HG03565 (cell line): ENCODE measurements around the gene OSBPL5.

Experiments
- ATAC-seq: cut with Tn5 transposase; IDR thresholded peaks from one replicate; pipeline ENCODE4 v1.9.1; 2021; ENCODE audit warnings: mild to moderate bottlenecking, moderate library complexity; ENCODE audit not compliant: unreplicated experiment

The OSBPL5 gene

GRCh38 chr11:3164552-3165151, 458 bp downstream of the OSBPL5 start:
- no peak for ATAC-seq

DNA sequence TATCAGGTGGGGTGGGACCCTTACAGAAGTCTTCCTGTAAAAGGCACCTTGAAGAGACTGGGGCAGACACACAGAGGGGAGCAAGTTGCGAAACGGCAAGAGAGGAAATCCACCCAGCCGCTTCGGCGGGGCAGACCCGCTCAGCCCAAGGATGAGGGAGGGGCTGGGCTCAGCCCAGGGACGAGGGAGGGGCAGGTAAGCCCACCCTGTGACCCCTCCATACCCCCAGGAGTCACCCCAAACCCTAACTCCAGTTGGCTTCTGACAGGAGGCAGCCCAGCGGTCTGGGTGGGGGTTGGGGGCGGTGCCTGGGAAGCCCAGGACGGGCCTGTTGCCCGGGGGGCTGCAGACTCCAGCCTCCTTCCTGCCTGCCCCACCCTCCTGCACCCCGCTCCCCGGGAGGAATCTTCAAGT, 965 bp downstream of the OSBPL5 start:
- ATAC-seq = no peak

GRCh38 chr11:3163241-3163981, 1.7 kb downstream of the OSBPL5 start:
- no peak for ATAC-seq

- no peak for ATAC-seq
These were observed 2.5 kb downstream of the OSBPL5 start for GRCh38 chr11:3162410-3163240.

DNA sequence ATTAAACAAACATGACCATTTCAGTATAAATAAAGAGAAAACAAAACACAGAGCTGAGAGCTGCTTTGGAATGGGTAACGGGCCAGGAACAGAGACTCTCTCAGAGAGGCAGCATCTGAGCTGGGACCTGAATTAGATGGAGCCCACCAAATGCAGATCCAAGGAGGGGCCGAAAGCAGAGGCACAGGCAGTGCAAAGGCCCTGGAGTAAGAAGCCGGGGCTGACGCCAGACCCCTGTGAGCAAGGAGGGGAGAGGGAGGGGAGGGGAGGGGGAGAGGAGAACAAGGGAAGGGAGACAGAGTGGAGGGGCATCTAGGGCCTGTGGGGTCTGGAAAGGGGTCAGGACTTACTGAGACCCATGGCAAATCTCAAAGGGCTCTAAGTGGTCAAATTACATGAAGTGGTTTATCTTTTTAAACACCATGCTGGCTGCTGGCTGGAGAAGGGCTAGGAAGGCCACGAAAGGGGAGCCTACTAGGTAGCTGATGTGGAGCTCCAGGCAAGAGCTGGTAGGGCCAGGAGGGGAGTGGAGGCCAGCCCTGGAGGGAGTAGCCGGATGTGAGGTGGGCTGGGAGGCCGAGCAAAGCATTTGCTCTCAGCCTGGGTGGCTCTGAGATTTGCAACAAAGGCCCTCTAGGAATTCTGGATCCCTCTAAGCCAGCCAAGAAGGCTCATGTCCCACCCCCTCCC, 3.2 kb downstream of the OSBPL5 start:
- ATAC-seq = no peak

DNA sequence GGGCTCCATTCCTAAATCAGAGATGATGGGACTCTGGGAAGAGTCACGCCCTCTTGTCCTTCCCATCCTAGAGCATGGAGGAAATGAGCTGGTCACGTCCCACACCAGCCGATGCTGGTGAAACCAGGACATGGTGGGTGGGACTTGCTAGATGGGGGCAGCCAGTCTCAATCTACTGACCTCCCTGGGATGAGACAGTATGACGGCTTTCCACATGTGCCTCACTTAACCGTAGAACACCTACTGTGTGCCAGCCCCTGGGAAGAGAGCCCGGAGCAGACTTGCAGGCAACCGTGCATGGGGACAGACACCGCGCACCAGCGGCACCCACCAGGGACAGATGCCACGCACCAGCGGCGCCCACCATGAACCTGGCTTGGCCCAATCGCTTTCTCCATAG, 3.8 kb downstream of the OSBPL5 start:
- ATAC-seq = no peak

DNA sequence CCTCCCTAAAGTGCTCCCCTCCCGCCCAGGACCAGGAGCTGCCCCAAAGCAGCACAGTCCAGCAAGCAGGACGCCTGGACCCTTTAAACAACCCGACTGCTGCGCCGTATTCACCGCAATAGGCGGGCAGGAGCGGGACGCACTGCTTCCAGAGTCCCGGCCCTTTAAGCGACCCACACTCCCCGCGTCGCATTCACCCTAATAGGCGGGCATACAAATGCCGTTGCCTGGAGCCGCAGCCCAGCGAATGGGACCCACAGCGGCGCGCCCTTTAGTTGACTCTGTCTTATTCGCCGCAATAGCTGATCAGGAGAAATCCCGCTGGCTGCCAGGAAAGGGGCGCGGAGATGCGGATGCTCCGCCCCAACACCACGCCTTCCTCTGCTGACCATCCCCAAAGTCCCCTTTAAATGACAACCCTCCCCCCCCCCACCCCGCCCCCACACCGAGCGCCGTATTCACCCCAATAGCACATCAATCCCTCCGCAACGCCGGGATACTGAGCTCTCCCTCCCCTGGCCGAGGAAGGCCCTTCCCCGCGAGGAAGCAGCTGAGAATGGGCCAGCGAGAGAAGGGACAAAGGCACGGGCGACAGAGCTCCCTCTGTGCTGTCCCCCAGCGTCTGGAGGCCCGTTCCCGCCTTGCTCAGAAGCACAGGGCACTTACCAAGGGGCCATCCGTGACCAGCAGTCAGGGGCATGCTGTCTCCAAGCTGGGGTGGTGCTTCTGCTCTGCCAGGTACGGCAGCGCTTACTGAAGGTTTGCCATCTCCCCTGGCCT, 4.7 kb downstream of the OSBPL5 start:
- ATAC-seq = no peak

DNA sequence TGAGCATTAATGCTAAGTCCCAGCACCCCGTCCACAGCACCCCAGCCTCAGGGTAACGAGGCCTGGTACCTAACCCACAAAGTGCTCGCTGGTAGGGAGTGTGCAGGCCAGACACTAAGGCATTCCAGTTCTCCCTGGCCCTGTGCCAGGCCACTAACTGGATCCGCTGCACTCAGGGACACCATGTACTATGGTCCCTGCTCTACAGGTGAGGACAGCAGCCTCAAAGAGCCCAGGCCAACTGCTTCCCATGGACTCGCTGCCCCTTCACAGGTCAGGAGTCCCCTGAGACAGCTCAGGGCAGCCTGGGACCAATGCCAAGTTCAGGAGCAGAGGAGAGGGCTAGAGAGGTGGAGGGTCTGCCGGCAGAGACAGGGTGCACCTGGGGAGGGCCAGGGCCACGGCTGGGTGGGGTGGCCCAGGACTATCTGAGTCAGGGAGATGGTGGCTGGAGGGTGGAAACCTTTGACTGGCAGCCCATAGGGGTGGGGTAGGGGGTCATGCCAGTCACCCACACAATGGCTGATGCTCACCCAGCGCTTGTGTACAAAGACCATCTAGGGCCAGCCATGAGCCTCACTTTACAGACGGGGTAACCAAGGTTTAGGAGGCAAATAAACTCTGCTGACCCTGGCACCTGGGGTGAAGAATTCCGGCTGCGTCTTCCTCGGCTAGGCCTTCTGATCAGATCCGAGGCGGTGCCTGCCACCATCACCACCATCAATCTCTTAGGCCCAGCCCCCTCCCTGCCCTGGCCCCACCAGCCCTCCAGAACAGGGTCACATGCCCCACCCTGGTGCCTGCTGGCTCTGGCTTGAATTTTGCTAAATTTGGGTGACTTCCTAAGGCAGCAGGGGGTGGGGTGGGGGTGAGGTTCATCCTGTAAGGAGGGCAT, 5.6 kb downstream of the OSBPL5 start:
- no peak for ATAC-seq

- ATAC-seq = no peak
These were observed 6.3 kb downstream of the OSBPL5 start for GRCh38 chr11:3158821-3159220.

GRCh38 chr11:3158131-3158591, 6.9 kb downstream of the OSBPL5 start:
- ATAC-seq = no peak

DNA sequence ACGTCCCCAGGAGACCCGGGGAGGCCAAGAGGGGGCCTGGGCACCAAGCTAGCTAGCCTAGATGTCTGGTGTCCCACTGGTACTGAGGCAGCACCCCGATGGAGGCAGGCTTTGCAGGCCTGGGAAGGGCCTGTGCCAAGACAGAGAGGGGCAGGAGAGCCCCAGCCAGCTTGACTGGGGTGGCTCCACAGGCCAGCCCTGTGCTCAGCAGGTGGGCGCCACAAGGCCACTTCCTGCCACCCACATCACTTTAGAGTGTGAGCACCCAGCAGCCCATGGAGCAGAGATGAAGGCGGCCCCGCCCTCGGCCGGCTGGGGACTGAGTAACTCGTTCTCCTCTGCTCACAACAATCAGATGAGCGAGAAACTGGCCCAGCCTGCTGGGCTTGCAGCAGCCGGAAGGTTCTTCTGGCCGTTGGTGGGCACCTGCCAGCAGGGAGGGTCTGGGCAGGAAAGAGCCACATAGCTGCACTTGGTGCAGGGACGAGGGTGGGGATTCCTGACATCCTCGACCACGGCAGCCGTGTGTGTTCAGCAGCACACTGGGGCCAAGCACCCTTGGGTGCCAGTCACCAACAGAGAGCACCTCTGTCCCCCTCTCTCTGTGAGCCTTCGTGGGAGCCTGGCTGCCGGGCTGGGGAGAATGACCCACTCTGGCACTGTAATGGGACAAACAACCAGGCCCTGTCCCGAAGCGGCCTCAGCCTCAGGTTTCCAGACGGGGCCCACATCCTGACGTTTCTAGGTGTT, 7.6 kb downstream of the OSBPL5 start:
- no peak for ATAC-seq

GRCh38 chr11:3156661-3157311, 8.3 kb downstream of the OSBPL5 start:
- no peak for ATAC-seq

GRCh38 chr11:3156282-3156660, 8.8 kb downstream of the OSBPL5 start:
- ATAC-seq = no peak

GRCh38 chr11:3155691-3156258, 9.3 kb downstream of the OSBPL5 start:
- ATAC-seq = no peak

- no peak for ATAC-seq
These were observed 9.9 kb downstream of the OSBPL5 start for GRCh38 chr11:3155216-3155615.

DNA sequence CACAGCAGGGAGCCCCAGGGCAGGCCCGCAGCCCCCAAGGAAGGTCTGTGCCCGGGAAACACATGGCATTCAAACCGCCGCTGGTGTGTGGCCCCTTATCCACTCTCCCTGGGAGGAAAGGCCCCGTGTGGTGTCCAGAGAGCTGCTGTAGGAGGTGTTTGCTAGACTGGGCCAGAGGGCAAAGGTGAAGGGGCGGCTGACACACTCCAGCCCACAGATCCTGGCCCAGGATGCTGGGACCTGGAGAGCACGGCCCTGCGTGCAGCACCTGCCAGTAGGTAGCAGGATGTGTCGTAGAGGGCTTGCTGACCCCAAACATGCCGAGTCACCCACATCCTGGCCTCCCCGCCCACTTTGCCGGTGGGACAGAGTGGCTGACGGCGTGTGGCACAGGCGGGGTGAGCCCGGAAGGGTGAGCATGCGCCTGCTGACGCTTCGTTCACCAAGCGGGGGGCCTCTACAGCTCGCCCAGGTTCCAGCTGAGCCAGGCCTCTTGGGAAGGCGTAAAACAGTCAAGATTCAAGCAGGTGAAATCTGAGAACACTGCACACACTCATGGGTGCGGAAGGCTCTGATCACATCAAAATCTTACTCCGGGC, 11.0 kb downstream of the OSBPL5 start:
- no peak for ATAC-seq

- ATAC-seq = no peak
These were observed 11.7 kb downstream of the OSBPL5 start for GRCh38 chr11:3153291-3153861.
